Transverse colon (tissue), 3 donors: ENCODE measurements around the gene ME2.

Source experiments
- CTCF ChIP-seq, 5 experiments: fragments of 200-600 bp in 3 of 5; fragments of 450-650 bp in 2 of 5; sonication (generic) in 3 of 5; IDR thresholded peaks; 1 replicate in 2 of 5; 2 replicates in 3 of 5; pipeline ENCODE4 v1.5.1; 2016 to 2017; ENCODE audit warnings: antibody characterized with exemption in 5 of 5, inconsistent platforms in 3 of 5, mild to moderate bottlenecking in 2 of 5, moderate library complexity in 1 of 5
- EP300 ChIP-seq: sonication (generic); formaldehyde crosslinking; IDR thresholded peaks from one replicate; pipeline ENCODE4 v1.6.1; 2017; ENCODE audit warnings: antibody characterized with exemption, low read depth
- POLR2A ChIP-seq: fragments of 450-650 bp; IDR thresholded peaks from one replicate; pipeline ENCODE4 v1.6.1; 2016; ENCODE audit warnings: antibody characterized with exemption, mild to moderate bottlenecking, moderate library complexity

- TF ChIP-seq POLR2A = no peak
- no peak for TF ChIP-seq CTCF (IDR thresholded peaks at IDR 0.05)
- no peak for TF ChIP-seq EP300
Measured at GRCh38 chr18:50986360-50987087, 107.6 kb downstream of the ME2 start.
